ENCODE data around the gene YOD1.

Gene YOD1

DNA sequence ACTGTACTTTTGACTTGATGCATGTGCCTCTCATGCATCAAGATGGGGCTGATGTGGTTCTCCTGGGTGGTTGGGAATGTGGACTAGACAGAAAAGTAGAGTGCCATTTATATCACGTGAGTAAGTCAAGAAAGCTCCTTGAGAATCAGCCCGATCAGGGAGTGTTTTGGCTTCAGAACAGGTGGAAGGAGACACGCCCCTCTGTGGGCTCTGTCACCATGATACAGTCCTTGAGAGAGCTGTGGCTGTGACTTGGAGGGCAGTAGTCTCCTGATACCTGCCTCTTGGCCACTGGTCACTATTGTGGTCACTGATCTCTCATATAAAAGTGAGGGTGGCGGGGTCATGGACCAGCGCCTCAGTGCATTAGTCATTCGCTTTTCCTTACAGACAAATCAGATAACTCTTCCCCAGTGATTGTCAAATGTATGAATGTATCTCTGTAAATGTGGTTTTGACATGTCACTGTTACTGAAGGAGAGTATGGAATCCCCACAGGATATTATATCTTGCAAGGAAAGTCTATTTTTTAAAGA, 28.8 kb upstream of the YOD1 start:
- TF ChIP-seq EZH2phosphoT487 (IDR thresholded peaks at IDR 0.05; ENCODE audit: borderline replicate concordance, low read length) (no peak), CTCF (IDR thresholded peaks at IDR 0.05; ENCODE audit: low read depth, low read length, poor library complexity, severe bottlenecking) (no peak)
- H3K27ac ChIP-seq (ENCODE audit: low read depth, low read length): no peak overlapping the region

DNA sequence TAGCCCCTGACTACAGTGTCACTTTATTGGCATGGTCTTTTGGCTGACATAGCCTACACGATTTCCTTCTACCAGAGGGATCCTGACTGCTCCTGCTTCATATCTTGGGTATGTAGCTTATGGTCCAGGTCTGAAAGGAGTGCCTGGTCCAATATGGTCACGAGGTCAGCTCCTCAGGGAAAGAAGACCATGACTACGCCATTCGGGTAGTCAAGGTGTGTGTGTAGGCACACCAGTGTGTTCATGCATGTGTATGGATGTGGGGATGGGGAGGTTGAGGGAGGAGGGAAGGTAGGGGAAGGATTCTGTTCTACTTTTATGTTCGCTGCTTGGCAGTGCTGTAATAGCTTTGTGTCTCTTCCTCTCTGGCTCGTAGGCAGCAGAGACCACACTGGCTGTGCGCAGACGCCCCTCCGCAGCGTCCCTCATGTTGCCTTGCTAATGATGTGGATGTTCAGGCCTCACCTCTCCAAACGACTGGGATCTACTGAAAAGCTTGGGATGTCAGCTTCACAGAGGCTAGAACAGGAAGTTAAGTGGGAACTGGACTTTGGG, 27.6 kb upstream of the YOD1 start:
- Histone ChIP-seq H3F3A (ENCODE audit: control insufficient read depth, insufficient read depth) (no peaks in the 10 kb centered on the region), H3K27ac (ENCODE audit: low read depth, low read length) (no peak overlapping the region), H3K79me2 (ENCODE audit: control insufficient read depth, low read length) (no peaks in the 10 kb centered on the region), H3K9me2 (replicated peaks; ENCODE audit: control insufficient read depth, low read length) (no peaks in the 10 kb centered on the region), H3K9me3 (ENCODE audit: control insufficient read depth, insufficient read depth, low read length) (no peaks in the 10 kb centered on the region), H3K4me2 (ENCODE audit: low read length) (no peak overlapping the region), H4K20me1 (ENCODE audit: control insufficient read depth, insufficient read depth, low read depth, low read length) (no peaks in the 10 kb centered on the region), H3K4me3 (ENCODE audit: low read length) (no peak overlapping the region), H3K27me3 (ENCODE audit: control insufficient read depth, low read length) (peaks cover 32% of the 10 kb centered on the region), H3K4me1 (ENCODE audit: control insufficient read depth, low read length) (no peaks in the 10 kb centered on the region), H3K36me3 (ENCODE audit: control insufficient read depth, low read length) (no peaks in the 10 kb centered on the region)
- TF ChIP-seq CTCF (IDR thresholded peaks at IDR 0.05; ENCODE audit: low read depth, low read length, poor library complexity, severe bottlenecking) (no peak), EZH2phosphoT487 (IDR thresholded peaks at IDR 0.05; ENCODE audit: borderline replicate concordance, low read length) (no peak)

More for the DNA sequence above, 28.8 kb upstream of the YOD1 start:
- H3K36me3 ChIP-seq (ENCODE audit: control insufficient read depth, low read length): no peaks in the 10 kb centered on the region
- no peak overlapping the region for H3K4me2 ChIP-seq (ENCODE audit: low read length)
- H3K79me2 ChIP-seq (ENCODE audit: control insufficient read depth, low read length): no peaks in the 10 kb centered on the region
- H3K4me3 ChIP-seq (ENCODE audit: low read length): no peak overlapping the region
- no peaks in the 10 kb centered on the region for H4K20me1 ChIP-seq (ENCODE audit: control insufficient read depth, insufficient read depth, low read depth, low read length)
- H3K9me3 ChIP-seq (ENCODE audit: control insufficient read depth, insufficient read depth, low read length): no peaks in the 10 kb centered on the region
- H3F3A ChIP-seq (ENCODE audit: control insufficient read depth, insufficient read depth): no peaks in the 10 kb centered on the region
- peaks cover 40% of the 10 kb centered on the region for H3K27me3 ChIP-seq (ENCODE audit: control insufficient read depth, low read length)
- H3K9me2 ChIP-seq (replicated peaks; ENCODE audit: control insufficient read depth, low read length): no peaks in the 10 kb centered on the region
- H3K4me1 ChIP-seq (ENCODE audit: control insufficient read depth, low read length): no peaks in the 10 kb centered on the region

- H3K4me3 ChIP-seq (ENCODE audit: low read length): no peak overlapping the region
- no peaks in the 10 kb centered on the region for H3K79me2 ChIP-seq (ENCODE audit: control insufficient read depth, low read length)
- no peaks in the 10 kb centered on the region for H4K20me1 ChIP-seq (ENCODE audit: control insufficient read depth, insufficient read depth, low read depth, low read length)
- H3K27ac ChIP-seq (ENCODE audit: low read depth, low read length): no peak overlapping the region
- no peaks in the 10 kb centered on the region for H3K9me3 ChIP-seq (ENCODE audit: control insufficient read depth, insufficient read depth, low read length)
- no peaks in the 10 kb centered on the region for H3K9me2 ChIP-seq (replicated peaks; ENCODE audit: control insufficient read depth, low read length)
- no peaks in the 10 kb centered on the region for H3K36me3 ChIP-seq (ENCODE audit: control insufficient read depth, low read length)
- no peaks in the 10 kb centered on the region for H3K4me1 ChIP-seq (ENCODE audit: control insufficient read depth, low read length)
- peaks cover 23% of the 10 kb centered on the region for H3K27me3 ChIP-seq (ENCODE audit: control insufficient read depth, low read length)
- no peaks in the 10 kb centered on the region for H3F3A ChIP-seq (ENCODE audit: control insufficient read depth, insufficient read depth)
- no peak overlapping the region for H3K4me2 ChIP-seq (ENCODE audit: low read length)
- no peak for TF ChIP-seq EZH2phosphoT487 (IDR thresholded peaks at IDR 0.05; ENCODE audit: borderline replicate concordance, low read length)
- TF ChIP-seq CTCF (IDR thresholded peaks at IDR 0.05; ENCODE audit: low read depth, low read length, poor library complexity, severe bottlenecking): peak; percentile 86
These were observed 26.7 kb upstream of the YOD1 start for GRCh38 chr1:207077470-207078377.

All from DOHH2 (cell line).